GM18519 (cell line): Measurements from ENCODE around the gene IGF1R.

Experiments
- ATAC-seq: cut with Tn5 transposase; IDR thresholded peaks from one replicate; pipeline ENCODE4 v1.9.1; 2021; ENCODE audit warnings: mild to moderate bottlenecking, moderate library complexity; ENCODE audit not compliant: unreplicated experiment, low FRiP score

The IGF1R gene

GRCh38 chr15:98806275-98806895, 158.0 kb downstream of the IGF1R start:
- no peak for ATAC-seq

- no peak for ATAC-seq
Observed at GRCh38 chr15:98807262-98807661, 158.9 kb downstream of the IGF1R start.

GRCh38 chr15:98809273-98809672, 160.9 kb downstream of the IGF1R start:
- no peak for ATAC-seq

- no peak for ATAC-seq
Observed at GRCh38 chr15:98812716-98813446, 164.5 kb downstream of the IGF1R start.

- no peak for ATAC-seq
Observed at GRCh38 chr15:98813951-98814350, 165.6 kb downstream of the IGF1R start.

- no peak for ATAC-seq
Observed at GRCh38 chr15:98815207-98815606, 166.9 kb downstream of the IGF1R start.

- ATAC-seq, result no peak
Observed at GRCh38 chr15:98817745-98818144, 169.4 kb downstream of the IGF1R start.

GRCh38 chr15:98823012-98823458, 174.7 kb downstream of the IGF1R start:
- ATAC-seq, result no peak

- no peak for ATAC-seq
Observed at GRCh38 chr15:98823616-98824015, 175.3 kb downstream of the IGF1R start.

- no peak for ATAC-seq
Observed at GRCh38 chr15:98824595-98824994, 176.3 kb downstream of the IGF1R start.

- ATAC-seq, result no peak
Observed at GRCh38 chr15:98826658-98827057, 178.3 kb downstream of the IGF1R start.

- no peak for ATAC-seq
Observed at GRCh38 chr15:98827217-98827616, 178.9 kb downstream of the IGF1R start.

- ATAC-seq, result no peak
Observed at GRCh38 chr15:98830034-98830634, 181.8 kb downstream of the IGF1R start.

GRCh38 chr15:98834976-98835375, 186.6 kb downstream of the IGF1R start:
- ATAC-seq, result no peak

GRCh38 chr15:98835876-98836275, 187.5 kb downstream of the IGF1R start:
- no peak for ATAC-seq

- no peak for ATAC-seq
Observed at GRCh38 chr15:98838387-98839259, 190.3 kb downstream of the IGF1R start.

- ATAC-seq, result no peak
Observed at GRCh38 chr15:98840053-98840452, 191.7 kb downstream of the IGF1R start.

GRCh38 chr15:98841419-98841970, 193.2 kb downstream of the IGF1R start:
- no peak for ATAC-seq

- no peak for ATAC-seq
Observed at GRCh38 chr15:98842192-98842972, 194.0 kb downstream of the IGF1R start.

- ATAC-seq, result no peak
Observed at GRCh38 chr15:98842973-98843285, 194.6 kb downstream of the IGF1R start.
